ENCODE data around the gene SLC38A4. TPM values are rescaled to one million over a fixed set of nuclear protein-coding genes. Genes with fewer than 3 reads are reported as not detected.

SLC38A4 gene
- total RNA-seq, 1 donor from 2014 or later = not detected

GRCh38 chr12:46832130-46832704 is 6.4 kb upstream of the SLC38A4 start:
- H3K4me1 Mint-ChIP-seq = peaks cover 9% of the 10 kb centered on the region
- H3K4me3 Mint-ChIP-seq = no peak overlapping the region
- TF ChIP-seq CTCF (IDR thresholded peaks at IDR 0.05) = no peak
- H3K27ac Mint-ChIP-seq = no peak overlapping the region
- H3K27me3 Mint-ChIP-seq = peaks cover 56% of the 10 kb centered on the region
- CTCF ChIA-PET = no interaction called here
- no peaks in the 10 kb centered on the region for H3K36me3 Mint-ChIP-seq (ENCODE audit: low read depth)
- POLR2A ChIA-PET = no interaction called here
- DNase-seq (no peak), ATAC-seq (ENCODE audit: low read depth) (no peak)
- peaks cover 2% of the 10 kb centered on the region for H3K9me3 Mint-ChIP-seq
- intact Hi-C loops (cut with micrococcal nuclease) = no loop called here

GRCh38 chr12:46831335-46832129 is 5.7 kb upstream of the SLC38A4 start:
- no peaks in the 10 kb centered on the region for H3K9me3 Mint-ChIP-seq
- TF ChIP-seq CTCF (IDR thresholded peaks at IDR 0.05) = no peak
- H3K27ac Mint-ChIP-seq = no peak overlapping the region
- H3K36me3 Mint-ChIP-seq (ENCODE audit: low read depth) = no peaks in the 10 kb centered on the region
- no peak for ATAC-seq (ENCODE audit: low read depth)
- peaks cover 9% of the 10 kb centered on the region for H3K4me1 Mint-ChIP-seq
- ChIA-PET CTCF (no interaction called here), POLR2A (no interaction called here)
- H3K4me3 Mint-ChIP-seq = no peak overlapping the region
- H3K27me3 Mint-ChIP-seq = peaks cover 56% of the 10 kb centered on the region
- intact Hi-C loops (cut with micrococcal nuclease) = no loop called here
- no peak for DNase-seq

GRCh38 chr12:46830731-46831334 is 5.0 kb upstream of the SLC38A4 start:
- Mint-ChIP-seq H3K4me3 (no peak overlapping the region), H3K36me3 (ENCODE audit: low read depth) (no peaks in the 10 kb centered on the region), H3K9me3 (no peaks in the 10 kb centered on the region), H3K27ac (no peak overlapping the region), H3K27me3 (peaks cover 60% of the 10 kb centered on the region), H3K4me1 (peaks cover 9% of the 10 kb centered on the region)
- ATAC-seq (ENCODE audit: low read depth) (no peak), DNase-seq (no peak)
- TF ChIP-seq CTCF (IDR thresholded peaks at IDR 0.05) = no peak
- POLR2A ChIA-PET = no interaction called here
- intact Hi-C loops (cut with micrococcal nuclease) = no loop called here
- CTCF ChIA-PET = no interaction called here

GRCh38 chr12:46824709-46825108 is 1.1 kb downstream of the SLC38A4 start:
- no peak for TF ChIP-seq CTCF (IDR thresholded peaks at IDR 0.05)
- H3K9me3 Mint-ChIP-seq = no peaks in the 10 kb centered on the region
- no peak for ATAC-seq (ENCODE audit: low read depth)
- H3K27me3 Mint-ChIP-seq = peaks cover 60% of the 10 kb centered on the region
- H3K4me3 Mint-ChIP-seq = no peak overlapping the region
- H3K27ac Mint-ChIP-seq = no peak overlapping the region
- DNase-seq = no peak
- POLR2A ChIA-PET = no interaction called here
- H3K4me1 Mint-ChIP-seq = no peaks in the 10 kb centered on the region
- intact Hi-C loops (cut with micrococcal nuclease) = no loop called here
- H3K36me3 Mint-ChIP-seq (ENCODE audit: low read depth) = no peaks in the 10 kb centered on the region
- CTCF ChIA-PET = no interaction called here

GRCh38 chr12:46818642-46819041 is 7.2 kb downstream of the SLC38A4 start:
- no peak for DNase-seq
- TF ChIP-seq CTCF (IDR thresholded peaks at IDR 0.05) = no peak
- Mint-ChIP-seq H3K27me3 (peaks cover 23% of the 10 kb centered on the region), H3K27ac (no peak overlapping the region), H3K36me3 (ENCODE audit: low read depth) (no peaks in the 10 kb centered on the region), H3K9me3 (no peaks in the 10 kb centered on the region), H3K4me1 (no peaks in the 10 kb centered on the region), H3K4me3 (no peak overlapping the region)
- no peak for ATAC-seq (ENCODE audit: low read depth)
- CTCF ChIA-PET = no interaction called here
- POLR2A ChIA-PET = no interaction called here
- intact Hi-C loops (cut with micrococcal nuclease) = no loop called here

All from activated B cell treated with CpG ODN at 0.5 μM for 24 hours (primary cell).